K562 (cell line): Measurements from ENCODE around the gene CYRIA. TPM values are rescaled to one million over a fixed set of nuclear protein-coding genes. Genes with fewer than 3 reads are reported as not detected.

Experiments
- CAMTA2 ChIP-seq: fragments of 250-450 bp; sonication (Bioruptor Pico); conservative IDR thresholded peaks from 2 replicates; pipeline ENCODE4 v1.5.1; 2022
- FOXJ2 ChIP-seq: fragments of 200-800 bp; sonication (Bioruptor generic); IDR thresholded peaks from 2 replicates; pipeline ENCODE4 v1.6.1; 2016; ENCODE audit warnings: missing genetic modification characterization, missing compliant biosample characterization
- GABPA ChIP-seq: fragments of 200-800 bp; sonication (Bioruptor generic); conservative IDR thresholded peaks from 2 replicates; pipeline ENCODE4 v1.6.1; 2016; ENCODE audit warnings: low read depth, missing genetic modification characterization, missing compliant biosample characterization
- KDM4B ChIP-seq, 2 experiments: fragments of 450-650 bp in 1 of 2; sonication (generic) in 1 of 2; IDR thresholded peaks; 2 replicates each; pipeline ENCODE4 v1.6.1; 2016 to 2017; ENCODE audit warnings: borderline replicate concordance in 2 of 2, antibody characterized with exemption in 1 of 2, low read depth in 1 of 2, mild to moderate bottlenecking in 1 of 2
- PML ChIP-seq: IDR thresholded peaks from 2 replicates; pipeline ENCODE4 v1.6.1; 2012; ENCODE audit warnings: low read length, inconsistent platforms
- POLR2AphosphoS5 ChIP-seq: IDR thresholded peaks from 2 replicates; pipeline ENCODE4 v1.6.1; 2011; ENCODE audit warnings: mild to moderate bottlenecking, low read depth, low read length, moderate library complexity; ENCODE audit not compliant: control insufficient read depth, insufficient read depth
- SMAD1 ChIP-seq: fragments of 150-350 bp; IDR thresholded peaks from 2 replicates; pipeline ENCODE4 v1.6.1; 2014; ENCODE audit warnings: low read length, low read depth; ENCODE audit not compliant: partially characterized antibody
- SP1 ChIP-seq: sonication (generic); formaldehyde crosslinking; IDR thresholded peaks from 2 replicates; pipeline ENCODE4 v1.8.1; 2022; ENCODE audit warnings: mild to moderate bottlenecking, missing genetic modification reagents
- ZNF408 ChIP-seq: fragments of 250-450 bp; sonication (Bioruptor Pico); IDR thresholded peaks from 2 replicates; pipeline ENCODE4 v1.4.0; 2020; ENCODE audit warnings: low read depth, mild to moderate bottlenecking, moderate library complexity
- polyA plus RNA-seq, 8 experiments: library from polyadenylated mRNA; depleted of rRNA in 4 of 8; stranded (reverse) in 5 of 8; unstranded in 3 of 8; fragments of >200 nt; fragmentation: Nextera tagmentation in 2 of 8; fragmentation: Illumina TruSeq in 1 of 8; extraction: Ambion mirVana in 2 of 8; extraction: Trizol in 1 of 8; gene quantifications; 2 replicates each; pipeline versions ENCODE4 v1.2.1 to v1.2.3, GENCODE V29; 2011 to 2014; ENCODE audit warnings: inconsistent platforms in 1 of 8, missing spikeins in 1 of 8
- total RNA-seq, 7 experiments: library from RNA; depleted of rRNA in 6 of 7; stranded (reverse); fragments of >200 nt in 6 of 7; fragmentation: Illumina TruSeq in 2 of 7; extraction: Trizol in 2 of 7; gene quantifications; 2 replicates each; pipeline versions ENCODE4 v1.2.1 to v1.2.3, GENCODE V29; 2011 to 2021; ENCODE audit warnings: low replicate concordance in 1 of 7
- TF ChIP-seq, protein P1 (sequence below), 2 experiments: fragments of 450-650 bp in 1 of 2; sonication (generic) in 1 of 2; formaldehyde crosslinking in 1 of 2; IDR thresholded peaks in 1 of 2; conservative IDR thresholded peaks in 1 of 2; 2 replicates each; pipeline versions ENCODE4 v1.6.1 to v1.8.1; 2016 to 2023; ENCODE audit warnings: mild to moderate bottlenecking in 2 of 2, moderate library complexity in 2 of 2, inconsistent platforms in 1 of 2, missing genetic modification reagents in 1 of 2
- TF ChIP-seq, protein P2 (sequence below): fragments of 450-650 bp; formaldehyde crosslinking; IDR thresholded peaks from 2 replicates; pipeline ENCODE4 v1.4.0; 2022; ENCODE audit warnings: missing genetic modification characterization
- TF ChIP-seq, protein P3 (sequence below), 2 experiments: fragments of 200-800 bp in 1 of 2; sonication (Bioruptor generic) in 1 of 2; sonication (generic) in 1 of 2; formaldehyde crosslinking in 1 of 2; IDR thresholded peaks in 1 of 2; conservative IDR thresholded peaks in 1 of 2; 2 replicates each; pipeline versions ENCODE4 v1.5.0 to v1.6.1; 2016 to 2020; ENCODE audit warnings: missing compliant biosample characterization in 1 of 2, missing genetic modification characterization in 1 of 2, missing genetic modification reagents in 1 of 2
- TF ChIP-seq, protein P4 (sequence below): fragments of 450-650 bp; IDR thresholded peaks from 2 replicates; pipeline ENCODE4 v1.6.1; 2016; ENCODE audit warnings: low read depth

CYRIA gene
- total and polyA plus RNA-seq, 9 of the 15 experiments (the other 6 are each of a cell fraction or from before 2014, with no cell fraction given), result 0.84 to 5.6 (median 3.0) TPM

DNA sequence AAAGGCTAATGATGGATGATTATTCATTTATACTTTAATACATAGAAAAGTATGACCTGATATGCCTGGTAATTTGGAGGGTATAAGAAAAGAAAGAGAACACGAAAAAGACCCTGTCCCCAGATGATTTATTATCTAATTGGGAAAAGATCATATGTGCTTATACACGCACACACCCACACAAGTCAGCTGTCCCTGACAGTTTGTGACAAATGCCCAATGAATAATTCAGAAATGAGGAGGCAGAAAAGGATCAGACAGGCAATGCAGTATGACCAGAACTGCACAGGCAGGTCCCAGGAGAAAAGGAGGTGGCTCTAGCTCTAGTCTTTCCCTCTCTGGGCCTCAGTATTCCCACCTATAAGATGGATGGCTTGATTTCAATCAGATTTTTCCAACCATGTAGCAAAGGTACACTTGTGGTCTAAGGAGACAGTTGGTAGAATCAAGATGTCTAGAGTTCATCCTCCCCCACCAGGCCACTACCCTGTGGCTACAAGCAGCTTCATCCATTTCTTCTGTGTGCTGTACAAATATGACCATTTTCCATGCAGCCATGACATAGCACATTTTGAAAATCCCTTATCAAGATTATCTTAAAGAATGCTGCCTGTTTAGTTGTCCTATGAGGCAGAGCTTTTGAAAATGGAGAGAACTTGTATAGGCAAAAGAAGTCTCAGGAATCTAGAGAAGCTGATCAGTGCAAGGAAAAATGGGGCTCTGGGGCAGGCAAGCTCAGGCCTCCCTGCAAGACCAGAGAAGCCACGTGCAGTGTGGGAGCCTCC is 19.7 kb downstream of the CYRIA start (continued):
- TF ChIP-seq, protein P1, sequence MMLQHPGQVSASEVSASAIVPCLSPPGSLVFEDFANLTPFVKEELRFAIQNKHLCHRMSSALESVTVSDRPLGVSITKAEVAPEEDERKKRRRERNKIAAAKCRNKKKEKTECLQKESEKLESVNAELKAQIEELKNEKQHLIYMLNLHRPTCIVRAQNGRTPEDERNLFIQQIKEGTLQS (IDR thresholded peaks at IDR 0.05), result no peak; the same call in 1 of the 2 replicates
- TF ChIP-seq, protein P1 (CRISPR knock-in tag; conservative IDR thresholded peaks at IDR 0.05), result no peak
- TF ChIP-seq KDM4B (IDR thresholded peaks at IDR 0.05; ENCODE audit: borderline replicate concordance in 2 of 2, low read depth in 1 of 2), result no peak
- no peak for TF ChIP-seq POLR2AphosphoS5
- TF ChIP-seq, protein P2, sequence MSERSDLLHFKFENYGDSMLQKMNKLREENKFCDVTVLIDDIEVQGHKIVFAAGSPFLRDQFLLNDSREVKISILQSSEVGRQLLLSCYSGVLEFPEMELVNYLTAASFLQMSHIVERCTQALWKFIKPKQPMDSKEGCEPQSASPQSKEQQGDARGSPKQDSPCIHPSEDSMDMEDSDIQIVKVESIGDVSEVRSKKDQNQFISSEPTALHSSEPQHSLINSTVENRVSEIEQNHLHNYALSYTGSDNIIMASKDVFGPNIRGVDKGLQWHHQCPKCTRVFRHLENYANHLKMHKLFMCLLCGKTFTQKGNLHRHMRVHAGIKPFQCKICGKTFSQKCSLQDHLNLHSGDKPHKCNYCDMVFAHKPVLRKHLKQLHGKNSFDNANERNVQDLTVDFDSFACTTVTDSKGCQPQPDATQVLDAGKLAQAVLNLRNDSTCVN (CRISPR knock-in tag), result no peak
- TF ChIP-seq, protein P3, sequence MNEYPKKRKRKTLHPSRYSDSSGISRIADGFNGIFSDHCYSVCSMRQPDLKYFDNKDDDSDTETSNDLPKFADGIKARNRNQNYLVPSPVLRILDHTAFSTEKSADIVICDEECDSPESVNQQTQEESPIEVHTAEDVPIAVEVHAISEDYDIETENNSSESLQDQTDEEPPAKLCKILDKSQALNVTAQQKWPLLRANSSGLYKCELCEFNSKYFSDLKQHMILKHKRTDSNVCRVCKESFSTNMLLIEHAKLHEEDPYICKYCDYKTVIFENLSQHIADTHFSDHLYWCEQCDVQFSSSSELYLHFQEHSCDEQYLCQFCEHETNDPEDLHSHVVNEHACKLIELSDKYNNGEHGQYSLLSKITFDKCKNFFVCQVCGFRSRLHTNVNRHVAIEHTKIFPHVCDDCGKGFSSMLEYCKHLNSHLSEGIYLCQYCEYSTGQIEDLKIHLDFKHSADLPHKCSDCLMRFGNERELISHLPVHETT (CRISPR knock-in tag; conservative IDR thresholded peaks at IDR 0.05 in 1 of 2, IDR thresholded peaks at IDR 0.05 in 1 of 2), result peak in 1 of 2 experiments; percentile 76; a peak in 2 of 4 replicates
- TF ChIP-seq PML, result no peak
- no peak for TF ChIP-seq SP1 (CRISPR knock-in tag)
- TF ChIP-seq CAMTA2 (CRISPR knock-in tag), result no peak
- TF ChIP-seq, protein P4, sequence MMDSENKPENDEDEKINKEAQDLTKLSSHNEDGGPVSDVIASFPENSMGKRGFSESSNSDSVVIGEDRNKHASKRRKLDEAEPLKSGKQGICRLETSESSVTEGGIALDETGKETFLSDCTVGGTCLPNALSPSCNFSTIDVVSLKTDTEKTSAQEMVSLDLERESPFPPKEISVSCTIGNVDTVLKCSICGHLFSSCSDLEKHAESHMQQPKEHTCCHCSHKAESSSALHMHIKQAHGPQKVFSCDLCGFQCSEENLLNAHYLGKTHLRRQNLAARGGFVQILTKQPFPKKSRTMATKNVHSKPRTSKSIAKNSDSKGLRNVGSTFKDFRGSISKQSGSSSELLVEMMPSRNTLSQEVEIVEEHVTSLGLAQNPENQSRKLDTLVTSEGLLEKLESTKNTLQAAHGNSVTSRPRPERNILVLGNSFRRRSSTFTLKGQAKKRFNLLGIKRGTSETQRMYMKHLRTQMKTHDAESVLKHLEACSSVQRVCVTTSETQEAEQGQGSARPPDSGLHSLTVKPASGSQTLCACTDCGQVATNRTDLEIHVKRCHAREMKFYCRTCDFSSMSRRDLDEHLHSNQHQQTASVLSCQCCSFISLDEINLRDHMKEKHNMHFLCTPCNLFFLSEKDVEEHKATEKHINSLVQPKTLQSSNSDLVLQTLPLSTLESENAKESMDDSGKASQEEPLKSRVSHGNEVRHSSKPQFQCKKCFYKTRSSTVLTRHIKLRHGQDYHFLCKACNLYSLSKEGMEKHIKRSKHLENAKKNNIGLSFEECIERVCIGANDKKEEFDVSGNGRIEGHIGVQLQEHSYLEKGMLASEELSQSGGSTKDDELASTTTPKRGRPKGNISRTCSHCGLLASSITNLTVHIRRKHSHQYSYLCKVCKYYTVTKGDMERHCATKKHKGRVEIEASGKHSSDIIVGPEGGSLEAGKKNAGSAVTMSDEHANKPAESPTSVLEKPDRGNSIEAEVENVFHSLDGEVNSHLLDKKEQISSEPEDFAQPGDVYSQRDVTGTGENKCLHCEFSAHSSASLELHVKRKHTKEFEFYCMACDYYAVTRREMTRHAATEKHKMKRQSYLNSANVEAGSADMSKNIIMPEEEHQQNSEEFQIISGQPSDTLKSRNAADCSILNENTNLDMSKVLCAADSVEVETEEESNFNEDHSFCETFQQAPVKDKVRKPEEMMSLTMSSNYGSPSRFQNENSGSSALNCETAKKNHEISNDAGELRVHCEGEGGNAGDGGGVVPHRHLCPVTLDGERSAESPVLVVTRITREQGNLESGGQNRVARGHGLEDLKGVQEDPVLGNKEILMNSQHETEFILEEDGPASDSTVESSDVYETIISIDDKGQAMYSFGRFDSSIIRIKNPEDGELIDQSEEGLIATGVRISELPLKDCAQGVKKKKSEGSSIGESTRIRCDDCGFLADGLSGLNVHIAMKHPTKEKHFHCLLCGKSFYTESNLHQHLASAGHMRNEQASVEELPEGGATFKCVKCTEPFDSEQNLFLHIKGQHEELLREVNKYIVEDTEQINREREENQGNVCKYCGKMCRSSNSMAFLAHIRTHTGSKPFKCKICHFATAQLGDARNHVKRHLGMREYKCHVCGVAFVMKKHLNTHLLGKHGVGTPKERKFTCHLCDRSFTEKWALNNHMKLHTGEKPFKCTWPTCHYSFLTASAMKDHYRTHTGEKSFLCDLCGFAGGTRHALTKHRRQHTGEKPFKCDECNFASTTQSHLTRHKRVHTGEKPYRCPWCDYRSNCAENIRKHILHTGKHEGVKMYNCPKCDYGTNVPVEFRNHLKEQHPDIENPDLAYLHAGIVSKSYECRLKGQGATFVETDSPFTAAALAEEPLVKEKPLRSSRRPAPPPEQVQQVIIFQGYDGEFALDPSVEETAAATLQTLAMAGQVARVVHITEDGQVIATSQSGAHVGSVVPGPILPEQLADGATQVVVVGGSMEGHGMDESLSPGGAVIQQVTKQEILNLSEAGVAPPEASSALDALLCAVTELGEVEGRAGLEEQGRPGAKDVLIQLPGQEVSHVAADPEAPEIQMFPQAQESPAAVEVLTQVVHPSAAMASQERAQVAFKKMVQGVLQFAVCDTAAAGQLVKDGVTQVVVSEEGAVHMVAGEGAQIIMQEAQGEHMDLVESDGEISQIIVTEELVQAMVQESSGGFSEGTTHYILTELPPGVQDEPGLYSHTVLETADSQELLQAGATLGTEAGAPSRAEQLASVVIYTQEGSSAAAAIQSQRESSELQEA, result no peak
- TF ChIP-seq SMAD1, result no peak
- peak; percentile 78 for TF ChIP-seq FOXJ2 (tag)
- TF ChIP-seq ZNF408, result no peak
- no peak for TF ChIP-seq GABPA (tag)
